Activated CD4-positive, CD25-positive, alpha-beta regulatory T cell (primary cell): ENCODE results near the gene LHFPL5.

ENCODE experiments used
- DNase-seq, 4 experiments: peaks; one replicate each; lab custom pipeline; 2025; lab: John Stamatoyannopoulos, UW

LHFPL5 gene

GRCh38 chr6:35857853-35858252 is 52.7 kb downstream of the LHFPL5 start:
- no peak for DNase-seq

DNA sequence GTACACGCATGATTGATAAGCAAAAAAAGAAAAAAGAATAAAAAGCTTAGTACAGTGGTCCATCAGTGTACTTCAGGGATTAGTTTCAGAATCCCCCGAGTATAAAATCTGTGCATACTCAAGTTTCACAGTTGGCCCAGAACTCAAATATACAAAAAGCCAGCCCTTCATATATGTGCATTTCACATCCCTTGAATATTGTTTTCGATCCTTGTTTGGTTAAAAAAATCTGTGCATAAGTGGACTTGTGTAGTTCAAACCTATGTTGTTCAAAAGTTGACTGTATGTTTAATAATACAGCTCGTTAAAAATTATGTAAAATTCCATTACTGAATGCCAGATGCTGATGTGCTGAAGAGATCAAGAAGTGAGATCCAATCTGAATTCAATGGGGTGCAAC is 54.2 kb downstream of the LHFPL5 start:
- DNase-seq = no peak
